GM18508 (cell line): ENCODE measurements around the gene C13orf46.
"Not testable (repeated sequence)": the region's sequence is repeated elsewhere in the genome, so short reads cannot be mapped to it uniquely, and the experiment has no call there.

ENCODE experiments used
- ATAC-seq: cut with Tn5 transposase; IDR thresholded peaks from one replicate; pipeline ENCODE4 v1.9.1; 2021; ENCODE audit warnings: moderate number of reproducible peaks; ENCODE audit not compliant: insufficient read depth, unreplicated experiment

C13orf46 gene

GRCh38 chr13:113973218-113974164 lies at the start of gene C13orf46:
TSS of gene C13orf46 (minus strand) at chr13:113974076. CDS start at chr13:113973997, 79 bp downstream.
- ATAC-seq, result no peak

GRCh38 chr13:114022876-114023275 lies 49.0 kb upstream of the C13orf46 start:
- no peak for ATAC-seq

GRCh38 chr13:114022309-114022669 lies 48.4 kb upstream of the C13orf46 start:
- no peak for ATAC-seq

DNA sequence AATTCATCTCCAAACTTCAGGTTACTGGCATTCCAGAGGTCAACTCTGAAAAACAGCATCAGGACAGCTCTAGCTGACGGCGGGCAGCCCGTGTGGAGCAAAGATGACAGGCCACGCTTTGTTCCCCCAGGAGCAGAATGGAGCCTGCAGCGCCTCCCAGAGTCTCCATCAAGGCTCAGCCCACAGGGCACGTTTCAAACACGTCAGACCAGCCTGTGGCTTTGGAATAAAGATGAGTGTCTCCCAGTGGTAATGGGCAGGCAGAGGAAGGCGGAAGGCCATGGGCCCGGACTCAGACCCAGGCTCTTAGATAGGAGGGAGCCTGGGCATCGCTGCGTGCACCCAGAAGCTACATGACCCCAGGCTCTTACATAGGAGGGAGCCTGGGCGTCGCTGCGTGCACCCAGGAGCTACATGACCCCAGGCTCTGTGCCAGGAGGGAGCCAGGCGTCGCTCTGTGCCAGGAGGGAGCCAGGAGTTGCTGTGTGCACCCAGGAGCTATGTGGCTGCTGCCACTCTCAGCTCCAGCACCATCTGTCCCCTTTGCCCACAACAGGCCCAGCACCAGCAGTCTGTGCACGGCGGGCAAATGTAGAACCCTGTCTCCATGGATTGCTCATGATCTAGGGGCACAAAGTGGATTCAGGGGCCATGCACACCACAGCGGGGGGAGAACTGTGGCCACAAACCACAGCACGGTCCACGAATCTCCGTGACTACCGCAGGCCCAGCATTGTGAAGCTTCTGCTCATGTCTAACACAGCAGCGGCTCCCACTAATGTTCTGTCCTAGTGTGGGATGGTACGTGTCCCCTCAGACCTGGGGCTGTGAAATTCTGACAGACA lies 47.8 kb upstream of the C13orf46 start:
- no peak for ATAC-seq

DNA sequence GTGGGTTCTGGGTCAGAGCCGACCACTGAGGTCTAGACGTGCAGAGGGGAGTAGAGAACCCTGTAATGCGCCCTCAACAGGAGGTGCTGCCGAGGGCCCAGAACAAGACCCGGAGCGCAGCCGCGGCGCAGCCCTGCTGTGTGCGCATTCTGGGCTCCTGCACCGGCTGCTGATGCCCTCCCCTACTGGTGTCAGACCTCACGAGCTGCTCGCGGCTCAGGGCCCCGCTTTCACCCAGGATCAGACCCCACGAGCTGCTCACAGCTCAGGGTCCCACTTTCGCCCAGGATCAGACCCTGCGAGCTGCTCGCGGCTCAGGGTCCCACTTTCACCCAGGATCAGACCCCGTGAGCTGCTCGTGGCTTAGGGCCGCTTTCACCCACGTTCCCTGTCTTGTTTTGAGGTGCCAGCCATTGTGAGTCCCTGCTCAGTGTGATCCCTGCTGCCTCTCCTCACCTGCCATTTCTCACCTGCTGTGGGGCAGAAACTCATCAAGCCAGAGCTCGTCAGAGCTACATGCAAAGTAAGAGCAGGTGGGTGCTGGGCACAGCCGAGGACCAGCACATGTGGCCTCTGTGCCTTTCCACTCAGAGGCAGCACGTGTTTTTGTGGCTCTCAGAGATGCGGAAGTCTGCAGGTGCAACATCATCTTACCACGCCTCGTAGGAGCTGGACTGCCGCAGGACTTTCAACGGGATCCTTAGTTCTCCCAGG lies 47.0 kb upstream of the C13orf46 start:
- no peak for ATAC-seq

DNA sequence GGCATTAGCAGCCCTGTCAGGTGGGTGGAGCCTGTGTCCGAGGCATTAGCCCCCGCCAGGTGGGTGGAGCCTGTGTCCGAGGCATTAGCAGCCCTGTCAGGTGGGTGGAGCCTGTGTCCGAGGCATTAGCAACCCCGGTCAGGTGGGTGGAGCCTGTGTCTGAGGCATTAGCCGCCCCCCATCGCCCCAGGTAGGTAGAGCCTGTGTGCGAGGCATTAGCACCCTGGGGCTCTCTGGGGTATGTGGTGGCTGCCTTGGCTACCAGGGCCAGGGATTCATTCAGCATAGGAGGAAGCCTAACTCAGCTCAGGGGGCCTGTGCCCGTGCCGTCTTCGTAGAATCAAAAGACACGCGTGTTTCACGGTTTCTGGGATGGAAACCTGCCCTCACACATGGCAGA lies 46.3 kb upstream of the C13orf46 start:
- not testable (repeated sequence) for ATAC-seq

DNA sequence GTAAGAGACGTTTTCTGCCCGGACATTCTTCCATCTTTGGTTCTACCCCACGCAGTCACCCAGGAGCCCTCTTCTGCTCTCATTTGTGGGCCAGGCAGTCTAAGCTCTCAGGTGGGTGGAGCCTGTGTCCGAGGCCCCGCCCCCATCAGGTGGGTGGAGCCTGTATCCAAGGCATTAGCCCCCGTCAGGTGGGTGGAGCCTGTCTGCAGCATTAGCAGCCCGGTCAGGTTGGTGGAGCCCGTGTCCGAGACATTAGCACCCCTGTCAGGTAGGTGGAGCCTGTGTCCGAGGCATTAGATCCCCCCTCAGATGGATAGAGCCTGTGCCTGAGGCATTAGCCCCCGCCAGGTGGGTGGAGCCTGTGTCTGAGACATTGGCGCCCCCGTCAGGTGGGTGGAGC lies 45.5 kb upstream of the C13orf46 start:
- ATAC-seq, result no peak

GRCh38 chr13:114018461-114019055 lies 44.7 kb upstream of the C13orf46 start:
- ATAC-seq, result no peak

DNA sequence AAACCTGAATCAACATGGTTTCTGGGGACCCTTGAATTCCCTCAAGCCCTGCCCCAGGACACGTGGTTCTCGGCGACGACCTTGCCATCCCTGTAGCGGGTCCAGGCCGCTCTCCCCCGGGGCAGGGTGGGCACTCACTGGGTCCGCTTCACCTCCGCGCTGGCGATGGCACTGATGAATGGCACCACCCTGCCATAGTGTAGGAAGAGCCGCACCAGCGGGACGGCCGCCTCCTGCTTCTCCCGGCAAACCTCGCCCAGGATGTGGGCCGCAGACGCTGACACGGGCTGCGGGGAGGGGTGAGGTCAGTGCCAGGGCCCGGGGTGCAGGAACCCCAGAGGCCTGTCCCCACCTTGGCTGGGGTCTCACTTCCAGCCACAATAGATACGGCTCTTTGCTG lies 44.1 kb upstream of the C13orf46 start:
- no peak for ATAC-seq

DNA sequence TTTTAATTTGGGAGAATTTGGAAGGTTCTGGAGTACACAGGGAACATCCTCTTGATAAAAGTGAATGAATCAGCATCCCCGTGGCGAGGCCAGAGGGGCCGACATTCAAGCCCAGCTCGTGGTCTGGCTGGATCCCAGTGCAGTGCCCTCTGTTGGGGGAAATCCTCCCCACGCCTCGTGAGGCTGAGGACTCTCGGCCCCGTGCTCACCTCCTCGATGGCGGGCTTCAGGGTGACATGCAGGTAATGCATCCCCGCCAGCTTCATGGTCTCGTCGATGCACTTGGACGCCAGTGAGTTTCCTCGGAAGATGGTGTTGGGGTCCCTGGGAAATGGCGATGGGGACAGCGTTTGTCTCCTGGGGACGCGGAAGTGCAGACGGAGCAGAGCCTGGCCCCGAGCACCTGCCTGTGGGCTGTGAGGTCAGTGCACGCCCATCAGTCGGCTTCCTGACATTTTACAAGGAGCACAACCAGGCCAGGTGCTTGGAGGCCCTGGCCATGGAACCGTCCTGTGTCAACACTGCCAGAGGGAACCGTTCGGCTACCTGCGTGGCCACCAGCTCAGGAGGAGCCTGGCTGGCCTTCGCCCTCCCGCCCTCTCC lies 43.3 kb upstream of the C13orf46 start:
- no peak for ATAC-seq

- ATAC-seq, result no peak
Measured at GRCh38 chr13:114016321-114017027, 42.6 kb upstream of the C13orf46 start.

DNA sequence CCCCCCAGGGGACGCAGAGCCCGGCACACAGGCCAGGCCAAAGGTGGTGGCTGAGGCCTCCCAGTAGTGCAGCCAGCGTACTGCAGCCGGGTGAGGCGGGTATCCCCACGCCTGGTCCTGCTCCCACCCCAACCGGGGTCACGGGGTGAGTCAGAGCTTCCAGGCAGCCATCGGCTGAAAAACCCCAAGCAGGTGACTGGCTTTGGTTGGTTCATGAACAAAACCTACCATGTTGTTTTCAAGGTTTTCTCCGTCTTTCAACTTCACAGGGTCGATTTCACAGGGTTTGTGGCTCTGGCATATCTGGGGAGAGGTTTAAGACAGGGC lies 42.1 kb upstream of the C13orf46 start:
- no peak for ATAC-seq

DNA sequence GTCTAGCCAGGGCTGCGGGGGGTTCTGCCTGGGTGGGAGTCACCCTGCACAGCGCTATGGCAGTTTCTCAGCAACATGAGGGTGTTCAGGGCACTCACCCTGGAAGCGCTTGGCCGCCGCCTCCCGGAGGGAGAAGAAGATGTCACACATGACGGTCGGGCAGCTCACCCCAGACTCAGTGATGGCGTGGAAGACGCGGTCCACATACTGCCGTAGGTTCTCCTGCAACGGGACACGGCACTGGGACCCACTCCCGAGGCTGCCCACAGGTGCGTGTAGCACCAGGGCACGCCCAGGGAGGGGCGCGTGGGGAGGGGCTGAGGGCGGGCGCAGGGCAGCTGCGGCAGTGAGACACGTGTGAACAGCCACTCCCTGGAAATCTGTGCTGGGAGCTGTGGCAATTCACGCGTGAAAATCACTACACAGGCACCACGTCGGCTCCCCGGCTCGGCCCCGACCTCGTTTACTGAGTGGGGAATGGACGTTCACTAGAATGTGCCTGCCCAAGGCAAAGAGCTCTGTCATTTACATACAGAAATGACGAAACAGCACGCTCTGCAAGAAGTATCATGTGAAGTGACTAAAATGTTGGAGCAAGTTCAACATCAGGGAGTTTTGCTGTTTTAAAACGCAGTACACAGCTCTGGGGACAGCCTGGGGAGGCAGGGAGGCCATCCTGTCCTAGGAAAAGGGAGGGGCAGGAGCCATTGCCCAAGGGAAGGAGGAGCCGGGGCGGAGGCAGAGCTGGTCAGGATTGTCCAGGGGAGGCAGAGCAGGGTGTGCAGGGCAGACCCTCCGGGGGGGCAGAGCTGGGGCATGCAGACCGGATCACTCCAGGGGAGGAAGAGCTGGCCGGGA lies 41.5 kb upstream of the C13orf46 start:
- no peak for ATAC-seq

DNA sequence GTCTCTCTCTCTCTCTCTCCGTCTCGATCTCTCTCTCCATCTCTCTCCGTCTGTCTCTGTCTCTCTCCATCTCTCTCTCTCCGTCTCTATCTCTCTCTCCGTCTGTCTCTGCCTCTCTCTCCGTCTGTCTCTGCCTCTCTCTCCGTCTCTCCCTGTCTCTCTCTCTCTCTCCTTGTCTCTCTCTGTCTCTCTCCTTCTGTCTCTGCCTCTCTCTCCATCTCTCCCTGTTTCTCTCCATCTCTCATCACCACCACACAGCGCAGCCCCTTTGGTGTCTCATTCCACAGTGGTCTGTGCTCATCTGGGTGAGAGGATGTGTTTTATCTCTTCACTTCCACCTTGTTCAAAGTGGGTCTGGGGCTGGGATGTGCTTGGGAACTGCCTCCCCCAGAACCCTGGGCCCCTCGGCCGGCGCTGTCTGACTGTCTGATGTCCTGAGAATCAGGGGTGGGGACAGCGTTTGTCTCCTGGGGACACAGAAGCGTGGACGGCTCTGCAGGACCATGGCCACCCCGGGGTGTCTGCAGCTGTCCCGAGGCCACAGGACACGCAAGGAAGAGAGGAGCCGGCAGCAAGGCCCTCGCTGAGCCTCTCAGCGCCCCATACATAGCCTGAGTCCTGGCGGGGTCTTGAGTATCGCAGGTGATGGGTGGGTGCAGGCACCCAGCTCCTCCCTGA lies 40.2 kb upstream of the C13orf46 start:
- no peak for ATAC-seq

DNA sequence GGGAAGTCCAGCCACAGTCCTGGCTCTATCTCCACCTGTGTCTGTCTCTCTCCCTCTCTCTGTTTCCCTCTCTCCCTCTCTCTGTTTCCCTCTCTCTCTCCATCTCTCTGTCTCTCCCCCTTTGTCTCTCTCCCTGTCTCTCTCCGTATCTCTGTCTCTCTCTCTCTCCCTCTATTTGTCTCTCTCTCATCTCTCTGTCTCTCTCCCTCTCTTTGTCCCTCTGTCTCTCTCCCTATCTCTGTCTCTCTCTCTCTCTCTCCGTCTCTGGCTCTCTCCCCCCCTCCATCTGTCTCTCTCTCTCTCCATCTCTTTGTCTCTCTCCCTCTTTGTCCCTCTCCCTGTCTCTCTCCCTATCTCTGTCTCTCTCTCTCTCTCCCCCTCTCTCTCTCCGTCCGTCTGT lies 39.5 kb upstream of the C13orf46 start:
- ATAC-seq, result no peak

GRCh38 chr13:114012921-114013320 lies 39.0 kb upstream of the C13orf46 start:
- ATAC-seq, result no peak

DNA sequence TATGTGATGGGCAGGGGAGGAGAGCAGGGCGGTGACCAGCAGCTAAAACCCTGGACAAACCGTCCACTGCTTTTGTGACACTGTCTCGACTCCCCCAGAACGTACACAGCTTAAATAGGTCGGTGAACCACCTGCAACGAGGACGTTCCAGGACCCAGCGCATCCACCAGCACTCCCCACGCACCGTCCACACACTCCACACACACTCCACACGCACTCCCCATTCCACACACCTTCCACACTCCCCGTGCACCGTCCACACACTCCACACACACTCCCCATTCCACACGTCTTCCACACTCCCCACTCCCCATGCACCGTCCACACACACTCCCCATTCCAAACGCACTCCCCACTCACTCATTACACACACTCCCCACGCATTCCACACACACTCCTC lies 38.3 kb upstream of the C13orf46 start:
- no peak for ATAC-seq

- no peak for ATAC-seq
Measured at GRCh38 chr13:114011226-114011625, 37.4 kb upstream of the C13orf46 start.
